ENCODE data around the gene ERMARD. TPM values are rescaled to one million over a fixed set of nuclear protein-coding genes. Genes with fewer than 3 reads are reported as not detected.

The ERMARD gene
- total RNA-seq, 2 donors from 2014 or later: 14.2 to 15.7 TPM

DNA sequence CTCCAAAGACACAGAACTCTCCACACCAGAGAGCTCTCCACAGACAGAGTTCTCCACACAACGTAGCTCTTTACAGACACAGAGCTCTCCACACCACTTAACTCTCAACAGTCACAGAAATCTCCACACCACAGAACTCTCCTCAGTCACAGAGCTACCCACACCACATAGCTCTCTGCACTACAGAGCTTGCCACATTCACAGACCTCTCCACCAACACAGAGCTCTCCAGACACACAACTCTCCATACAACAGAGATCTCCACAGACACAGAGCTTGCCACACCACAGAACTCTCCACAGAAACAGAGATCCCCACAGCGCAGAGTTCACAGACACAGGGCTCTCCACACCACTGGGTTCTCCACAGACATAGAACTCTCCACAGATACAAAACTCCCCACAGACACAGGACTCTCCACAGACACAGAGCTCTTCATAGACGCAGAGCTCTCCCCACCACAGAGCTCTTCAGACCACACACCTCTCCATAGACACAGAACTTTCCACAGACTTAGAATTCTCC, 52.5 kb downstream of the ERMARD start:
- H3K4me3 ChIP-seq: no peak overlapping the region
- TF ChIP-seq, protein P1, sequence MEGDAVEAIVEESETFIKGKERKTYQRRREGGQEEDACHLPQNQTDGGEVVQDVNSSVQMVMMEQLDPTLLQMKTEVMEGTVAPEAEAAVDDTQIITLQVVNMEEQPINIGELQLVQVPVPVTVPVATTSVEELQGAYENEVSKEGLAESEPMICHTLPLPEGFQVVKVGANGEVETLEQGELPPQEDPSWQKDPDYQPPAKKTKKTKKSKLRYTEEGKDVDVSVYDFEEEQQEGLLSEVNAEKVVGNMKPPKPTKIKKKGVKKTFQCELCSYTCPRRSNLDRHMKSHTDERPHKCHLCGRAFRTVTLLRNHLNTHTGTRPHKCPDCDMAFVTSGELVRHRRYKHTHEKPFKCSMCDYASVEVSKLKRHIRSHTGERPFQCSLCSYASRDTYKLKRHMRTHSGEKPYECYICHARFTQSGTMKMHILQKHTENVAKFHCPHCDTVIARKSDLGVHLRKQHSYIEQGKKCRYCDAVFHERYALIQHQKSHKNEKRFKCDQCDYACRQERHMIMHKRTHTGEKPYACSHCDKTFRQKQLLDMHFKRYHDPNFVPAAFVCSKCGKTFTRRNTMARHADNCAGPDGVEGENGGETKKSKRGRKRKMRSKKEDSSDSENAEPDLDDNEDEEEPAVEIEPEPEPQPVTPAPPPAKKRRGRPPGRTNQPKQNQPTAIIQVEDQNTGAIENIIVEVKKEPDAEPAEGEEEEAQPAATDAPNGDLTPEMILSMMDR (IDR thresholded peaks at IDR 0.05): no peak
- intact Hi-C loops (cut with DNase I): no loop called here
- no peak overlapping the region for H3K27ac ChIP-seq
- no peaks in the 10 kb centered on the region for H3K27me3 ChIP-seq
- peak; percentile 4 for DNase-seq
- no peaks in the 10 kb centered on the region for H3K36me3 ChIP-seq
- no peak overlapping the region for H3K9ac ChIP-seq (ENCODE audit: low read depth in 2 of 2, low read length in 2 of 2)
- H3K4me1 ChIP-seq: peaks cover 20% of the 10 kb centered on the region
- no peaks in the 10 kb centered on the region for H3K9me3 ChIP-seq

DNA sequence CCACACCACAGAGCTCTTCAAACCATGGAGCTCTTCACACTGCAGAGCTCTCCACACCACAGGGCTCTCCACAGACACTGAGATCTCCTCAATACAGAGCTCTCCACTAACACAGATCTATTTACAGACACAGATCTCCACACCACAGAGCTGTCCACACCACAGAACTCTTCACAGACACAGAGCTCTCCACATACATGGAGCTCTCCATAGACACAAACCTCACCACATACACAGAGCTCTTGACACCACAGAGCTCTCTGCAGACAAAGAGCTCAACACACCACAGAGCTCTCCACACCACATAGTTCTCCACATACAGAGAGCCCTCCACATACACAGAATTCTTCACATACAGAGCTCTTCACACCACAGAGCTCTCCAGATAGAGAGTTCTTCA, 53.0 kb downstream of the ERMARD start:
- TF ChIP-seq, protein P1 (IDR thresholded peaks at IDR 0.05): no peak
- DNase-seq: peak; percentile 12
- Histone ChIP-seq H3K27me3 (no peaks in the 10 kb centered on the region), H3K9me3 (no peaks in the 10 kb centered on the region), H3K36me3 (no peaks in the 10 kb centered on the region), H3K4me1 (peaks cover 20% of the 10 kb centered on the region), H3K4me3 (no peak overlapping the region), H3K27ac (no peak overlapping the region), H3K9ac (ENCODE audit: low read depth in 2 of 2, low read length in 2 of 2) (no peak overlapping the region)
- intact Hi-C loops (cut with DNase I): no loop called here

DNA sequence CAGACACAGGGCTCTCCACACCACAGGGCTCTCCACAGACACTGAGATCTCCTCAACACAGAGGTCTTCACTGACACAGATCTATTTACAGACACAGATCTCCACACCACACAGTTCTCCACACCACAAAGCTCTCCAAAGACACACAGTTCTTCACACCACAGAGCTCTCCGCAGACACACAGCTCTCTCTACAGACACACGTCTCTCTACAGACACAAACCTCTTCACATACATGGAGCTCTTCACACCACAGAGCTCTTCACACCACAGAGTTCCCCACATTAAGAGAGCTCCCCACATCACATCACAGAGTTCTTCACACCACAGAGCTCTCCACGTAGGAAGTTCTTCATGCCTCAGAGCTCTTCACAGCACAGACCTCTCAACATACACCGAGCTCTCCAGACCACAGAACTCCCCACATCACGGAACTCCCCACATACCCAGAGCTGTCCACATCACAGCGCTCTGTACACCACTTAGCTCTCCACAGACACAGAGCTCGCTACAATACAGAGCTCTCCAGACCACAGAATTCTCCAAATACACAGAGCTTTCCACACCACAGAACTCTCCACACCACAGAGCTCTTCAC, 53.9 kb downstream of the ERMARD start:
- DNase-seq: peak; percentile 3
- H3K27me3 ChIP-seq: no peaks in the 10 kb centered on the region
- H3K27ac ChIP-seq: no peak overlapping the region
- H3K9me3 ChIP-seq: no peaks in the 10 kb centered on the region
- H3K9ac ChIP-seq (ENCODE audit: low read depth in 2 of 2, low read length in 2 of 2): no peak overlapping the region
- intact Hi-C loops (cut with DNase I): no loop called here
- TF ChIP-seq, protein P1 (IDR thresholded peaks at IDR 0.05): no peak
- H3K4me3 ChIP-seq: no peak overlapping the region
- no peaks in the 10 kb centered on the region for H3K36me3 ChIP-seq
- H3K4me1 ChIP-seq: peaks cover 16% of the 10 kb centered on the region

DNA sequence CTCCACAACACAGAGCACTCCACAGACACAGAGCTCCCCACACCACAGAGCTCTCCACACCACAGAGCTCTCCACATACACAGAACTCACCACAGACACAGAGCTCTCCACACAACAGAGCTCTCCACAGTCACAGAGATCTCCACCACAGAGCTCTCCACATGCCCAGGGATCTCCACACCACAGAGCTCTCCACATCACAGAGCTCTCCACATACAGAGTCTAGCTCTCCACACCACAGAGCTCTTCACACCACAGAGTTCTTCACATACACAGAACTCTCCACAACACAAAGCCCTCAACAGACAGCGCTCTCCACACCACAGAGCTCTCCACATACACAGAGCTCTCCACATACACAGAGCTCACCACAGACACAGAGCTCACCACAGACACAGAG, 55.3 kb downstream of the ERMARD start:
- no peak overlapping the region for H3K9ac ChIP-seq (ENCODE audit: low read depth in 2 of 2, low read length in 2 of 2)
- no peaks in the 10 kb centered on the region for H3K9me3 ChIP-seq
- H3K36me3 ChIP-seq: no peaks in the 10 kb centered on the region
- peaks cover 3% of the 10 kb centered on the region for H3K4me1 ChIP-seq
- no peak overlapping the region for H3K4me3 ChIP-seq
- intact Hi-C loops (cut with DNase I): no loop called here
- H3K27ac ChIP-seq: no peak overlapping the region
- no peaks in the 10 kb centered on the region for H3K27me3 ChIP-seq
- peak; percentile 5 for DNase-seq
- TF ChIP-seq, protein P1 (IDR thresholded peaks at IDR 0.05): no peak

DNA sequence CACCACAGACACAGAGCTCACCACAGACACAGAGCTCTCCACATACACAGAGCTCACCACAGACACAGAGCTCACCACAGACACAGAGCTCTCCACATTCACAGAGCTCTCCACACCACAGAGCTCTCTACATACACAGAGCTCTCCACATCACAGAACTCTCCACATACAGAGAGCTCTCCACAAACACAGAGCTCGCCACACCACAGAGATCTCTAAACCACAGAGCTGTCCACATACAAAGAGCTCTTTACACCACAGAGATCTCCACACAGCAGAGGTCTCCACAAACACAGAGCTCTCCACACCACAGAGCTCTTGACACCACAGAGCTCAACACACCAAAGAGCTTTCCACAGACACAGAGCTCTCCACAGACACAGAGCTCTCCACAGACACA, 55.8 kb downstream of the ERMARD start:
- no peaks in the 10 kb centered on the region for H3K9me3 ChIP-seq
- no peaks in the 10 kb centered on the region for H3K27me3 ChIP-seq
- no peak overlapping the region for H3K9ac ChIP-seq (ENCODE audit: low read depth in 2 of 2, low read length in 2 of 2)
- H3K4me1 ChIP-seq: no peaks in the 10 kb centered on the region
- intact Hi-C loops (cut with DNase I): no loop called here
- TF ChIP-seq, protein P1 (IDR thresholded peaks at IDR 0.05): no peak
- no peak overlapping the region for H3K27ac ChIP-seq
- H3K4me3 ChIP-seq: no peak overlapping the region
- no peak for DNase-seq
- no peaks in the 10 kb centered on the region for H3K36me3 ChIP-seq
